Glutamatergic neuron (in vitro differentiated cells): ENCODE measurements around the gene ASPSCR1. TPM values are rescaled to one million over a fixed set of nuclear protein-coding genes. Genes with fewer than 3 reads are reported as not detected.
"Not testable (repeated sequence)": the region's sequence is repeated elsewhere in the genome, so short reads cannot be mapped to it uniquely, and the experiment has no call there.

Source experiments
- DNase-seq: peaks from one replicate; pipeline ENCODE4 v3.0.0; 2022
- H3K27ac Mint-ChIP-seq: one replicate; pipeline ENCODE4 v1.8.0; 2020; ENCODE audit warnings: mild to moderate bottlenecking, mixed read lengths, inconsistent platforms; ENCODE audit not compliant: unreplicated experiment
- H3K27me3 Mint-ChIP-seq: one replicate; pipeline ENCODE4 v1.8.0; 2020; ENCODE audit warnings: mild to moderate bottlenecking, moderate library complexity, mixed read lengths, inconsistent platforms; ENCODE audit not compliant: unreplicated experiment
- H3K36me3 Mint-ChIP-seq: one replicate; pipeline ENCODE4 v1.8.0; 2020; ENCODE audit warnings: mild to moderate bottlenecking, mixed read lengths, inconsistent platforms; ENCODE audit not compliant: unreplicated experiment
- H3K4me1 Mint-ChIP-seq: one replicate; pipeline ENCODE4 v1.8.0; 2020; ENCODE audit warnings: mild to moderate bottlenecking, low read depth, mixed read lengths, inconsistent platforms; ENCODE audit not compliant: unreplicated experiment
- H3K4me3 Mint-ChIP-seq: one replicate; pipeline ENCODE4 v1.8.0; 2020; ENCODE audit warnings: mild to moderate bottlenecking, mixed read lengths, inconsistent platforms; ENCODE audit not compliant: unreplicated experiment
- H3K9me3 Mint-ChIP-seq: one replicate; pipeline ENCODE4 v1.8.0; 2020; ENCODE audit warnings: mild to moderate bottlenecking, moderate library complexity, mixed read lengths, inconsistent platforms; ENCODE audit not compliant: unreplicated experiment
- total RNA-seq: library from RNA; stranded (reverse); fragmentation: NEBNext Ultra II Directional; extraction: Animal tissue kit (Norgen Biotek cat#: 25700); gene quantifications from one replicate; pipeline ENCODE4 v1.2.1, GENCODE V29; 2021; ENCODE audit not compliant: unreplicated experiment
- TF ChIP-seq, protein P1 (sequence below): fragments of 200-600 bp; sonication (generic); IDR thresholded peaks from one replicate; pipeline ENCODE4 v1.5.0; 2021; ENCODE audit not compliant: partially characterized antibody, unreplicated experiment

The ASPSCR1 gene
- total RNA-seq, 1 donor from 2014 or later, result 51.7 TPM

DNA sequence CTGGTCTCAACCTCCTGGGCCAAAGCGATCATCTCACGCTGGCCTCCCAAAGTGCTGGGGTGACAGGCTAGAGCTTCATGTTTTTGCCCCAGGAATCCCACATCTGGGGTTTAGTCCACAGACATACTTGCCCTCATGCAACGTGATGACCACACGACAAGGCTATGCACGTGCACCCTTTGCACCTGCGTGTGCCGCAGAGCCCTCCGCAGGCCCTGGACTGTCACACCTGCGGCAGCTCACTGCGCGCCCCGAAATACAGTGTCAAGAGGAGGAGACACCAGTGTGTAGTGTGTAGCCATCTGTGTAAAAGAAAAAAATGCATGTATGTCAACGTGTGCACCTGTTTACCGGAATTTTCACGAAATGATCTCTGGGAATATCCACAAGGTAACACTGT is 26.9 kb upstream of the ASPSCR1 start:
- Mint-ChIP-seq H3K27me3 (peaks cover 3% of the 10 kb centered on the region), H3K27ac (peak overlapping the region; percentile 72), H3K4me3 (no peak overlapping the region), H3K9me3 (peaks cover 3% of the 10 kb centered on the region), H3K36me3 (no peaks in the 10 kb centered on the region), H3K4me1 (peaks cover 7% of the 10 kb centered on the region)
- DNase-seq, result no peak
- TF ChIP-seq, protein P1, sequence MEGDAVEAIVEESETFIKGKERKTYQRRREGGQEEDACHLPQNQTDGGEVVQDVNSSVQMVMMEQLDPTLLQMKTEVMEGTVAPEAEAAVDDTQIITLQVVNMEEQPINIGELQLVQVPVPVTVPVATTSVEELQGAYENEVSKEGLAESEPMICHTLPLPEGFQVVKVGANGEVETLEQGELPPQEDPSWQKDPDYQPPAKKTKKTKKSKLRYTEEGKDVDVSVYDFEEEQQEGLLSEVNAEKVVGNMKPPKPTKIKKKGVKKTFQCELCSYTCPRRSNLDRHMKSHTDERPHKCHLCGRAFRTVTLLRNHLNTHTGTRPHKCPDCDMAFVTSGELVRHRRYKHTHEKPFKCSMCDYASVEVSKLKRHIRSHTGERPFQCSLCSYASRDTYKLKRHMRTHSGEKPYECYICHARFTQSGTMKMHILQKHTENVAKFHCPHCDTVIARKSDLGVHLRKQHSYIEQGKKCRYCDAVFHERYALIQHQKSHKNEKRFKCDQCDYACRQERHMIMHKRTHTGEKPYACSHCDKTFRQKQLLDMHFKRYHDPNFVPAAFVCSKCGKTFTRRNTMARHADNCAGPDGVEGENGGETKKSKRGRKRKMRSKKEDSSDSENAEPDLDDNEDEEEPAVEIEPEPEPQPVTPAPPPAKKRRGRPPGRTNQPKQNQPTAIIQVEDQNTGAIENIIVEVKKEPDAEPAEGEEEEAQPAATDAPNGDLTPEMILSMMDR, result no peak

DNA sequence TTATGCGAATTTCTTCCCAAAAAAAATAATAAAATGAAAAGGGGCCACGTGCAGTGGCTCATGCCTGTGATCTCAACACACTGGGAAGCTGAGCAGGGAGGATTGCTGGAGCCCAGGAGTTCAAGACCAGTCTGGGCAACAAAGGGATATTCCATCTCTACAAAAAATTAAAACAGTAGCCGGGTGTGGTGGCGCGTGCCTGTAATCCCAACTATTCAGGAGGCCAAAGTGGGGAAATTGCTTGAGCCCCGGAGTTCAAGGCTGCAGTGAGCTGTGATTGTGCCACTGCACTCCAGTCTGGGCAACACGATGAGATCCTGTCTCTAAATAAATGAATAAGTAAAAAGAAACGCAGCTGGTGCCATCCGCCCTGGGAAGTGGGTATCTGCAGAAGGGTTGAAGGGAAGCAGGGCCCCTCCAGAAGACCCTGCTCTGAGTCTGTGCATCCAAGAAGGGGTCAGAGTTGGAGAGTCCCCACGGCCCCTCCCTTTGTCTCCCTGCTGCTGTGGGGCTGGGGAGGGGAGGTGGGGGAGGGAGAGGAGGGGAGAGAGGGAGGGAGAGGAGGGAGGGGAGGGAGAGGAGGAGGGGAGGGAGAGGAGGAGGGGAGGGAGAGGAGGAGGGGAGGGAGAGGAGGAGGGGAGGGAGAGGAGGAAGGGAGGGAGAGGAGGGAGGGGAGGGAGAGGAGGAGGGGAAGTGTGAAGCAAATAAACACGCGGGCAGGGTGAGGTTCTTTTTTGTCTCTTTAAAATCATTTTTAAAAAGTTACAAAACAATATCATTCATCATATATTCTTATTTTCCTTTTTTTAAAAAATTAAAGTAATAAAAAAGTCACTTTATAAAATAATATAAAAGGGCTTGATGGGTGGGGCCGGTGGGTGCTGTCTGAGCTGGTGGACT is 25.4 kb upstream of the ASPSCR1 start:
- Mint-ChIP-seq H3K9me3 (peaks cover 6% of the 10 kb centered on the region), H3K27ac (peak overlapping the region; percentile 48), H3K4me1 (peaks cover 9% of the 10 kb centered on the region), H3K27me3 (peaks cover 3% of the 10 kb centered on the region), H3K4me3 (no peak overlapping the region), H3K36me3 (no peaks in the 10 kb centered on the region)
- DNase-seq, result no peak
- TF ChIP-seq, protein P1, result no peak

DNA sequence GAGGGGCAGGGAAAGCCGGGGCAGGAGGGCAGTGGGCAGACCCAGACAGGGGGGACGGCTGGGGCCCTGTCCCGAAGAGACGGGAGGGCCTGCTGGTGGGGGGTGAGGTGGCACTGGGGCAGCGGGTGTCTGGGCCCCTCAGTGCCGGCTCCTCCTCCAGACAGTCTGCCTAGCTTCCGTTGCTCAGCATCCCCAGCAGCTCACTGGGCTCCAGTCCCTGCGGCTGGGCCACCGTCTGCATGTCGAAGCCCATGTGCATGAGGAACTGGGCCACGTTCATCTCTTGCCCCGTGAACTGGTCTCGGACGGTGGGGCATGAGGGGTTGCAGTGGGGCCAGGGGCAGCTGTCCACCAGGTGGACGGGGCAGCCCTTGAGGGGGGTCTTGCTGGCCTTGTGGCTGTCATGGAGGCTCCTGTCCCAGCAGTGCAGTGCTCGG is 24.6 kb upstream of the ASPSCR1 start:
- no peak for DNase-seq
- H3K27me3 Mint-ChIP-seq, result peaks cover 8% of the 10 kb centered on the region
- peaks cover 13% of the 10 kb centered on the region for H3K4me1 Mint-ChIP-seq
- TF ChIP-seq, protein P1, result no peak
- H3K36me3 Mint-ChIP-seq, result no peaks in the 10 kb centered on the region
- H3K27ac Mint-ChIP-seq, result peak overlapping the region; percentile 48
- no peak overlapping the region for H3K4me3 Mint-ChIP-seq
- H3K9me3 Mint-ChIP-seq, result peaks cover 9% of the 10 kb centered on the region

DNA sequence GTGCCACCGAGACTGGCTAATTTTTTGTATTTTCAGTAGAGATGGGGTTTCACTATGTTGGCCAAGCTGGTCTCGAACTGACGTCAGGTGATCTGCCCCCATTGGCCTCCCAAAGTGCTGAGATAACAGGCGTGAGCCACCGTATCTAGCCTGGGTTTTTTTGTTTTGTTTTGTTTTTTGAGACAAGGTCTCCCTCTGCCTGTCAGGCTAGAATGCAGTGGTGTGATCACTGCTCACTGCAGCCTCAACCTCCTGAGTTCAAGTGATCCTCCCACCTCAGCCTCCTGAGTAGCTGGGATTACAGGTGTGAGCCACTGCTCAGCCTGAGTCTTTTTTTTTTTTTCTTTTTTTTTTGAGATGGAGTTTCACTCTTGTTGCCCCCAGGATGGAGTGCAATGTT is 24.0 kb upstream of the ASPSCR1 start:
- H3K36me3 Mint-ChIP-seq, H3K27me3 Mint-ChIP-seq, DNase-seq, H3K4me3 Mint-ChIP-seq: not testable (repeated sequence)
- H3K9me3 Mint-ChIP-seq, result peaks cover 11% of the 10 kb centered on the region
- peak overlapping the region; percentile 38 for H3K27ac Mint-ChIP-seq
- H3K4me1 Mint-ChIP-seq, result peaks cover 13% of the 10 kb centered on the region

DNA sequence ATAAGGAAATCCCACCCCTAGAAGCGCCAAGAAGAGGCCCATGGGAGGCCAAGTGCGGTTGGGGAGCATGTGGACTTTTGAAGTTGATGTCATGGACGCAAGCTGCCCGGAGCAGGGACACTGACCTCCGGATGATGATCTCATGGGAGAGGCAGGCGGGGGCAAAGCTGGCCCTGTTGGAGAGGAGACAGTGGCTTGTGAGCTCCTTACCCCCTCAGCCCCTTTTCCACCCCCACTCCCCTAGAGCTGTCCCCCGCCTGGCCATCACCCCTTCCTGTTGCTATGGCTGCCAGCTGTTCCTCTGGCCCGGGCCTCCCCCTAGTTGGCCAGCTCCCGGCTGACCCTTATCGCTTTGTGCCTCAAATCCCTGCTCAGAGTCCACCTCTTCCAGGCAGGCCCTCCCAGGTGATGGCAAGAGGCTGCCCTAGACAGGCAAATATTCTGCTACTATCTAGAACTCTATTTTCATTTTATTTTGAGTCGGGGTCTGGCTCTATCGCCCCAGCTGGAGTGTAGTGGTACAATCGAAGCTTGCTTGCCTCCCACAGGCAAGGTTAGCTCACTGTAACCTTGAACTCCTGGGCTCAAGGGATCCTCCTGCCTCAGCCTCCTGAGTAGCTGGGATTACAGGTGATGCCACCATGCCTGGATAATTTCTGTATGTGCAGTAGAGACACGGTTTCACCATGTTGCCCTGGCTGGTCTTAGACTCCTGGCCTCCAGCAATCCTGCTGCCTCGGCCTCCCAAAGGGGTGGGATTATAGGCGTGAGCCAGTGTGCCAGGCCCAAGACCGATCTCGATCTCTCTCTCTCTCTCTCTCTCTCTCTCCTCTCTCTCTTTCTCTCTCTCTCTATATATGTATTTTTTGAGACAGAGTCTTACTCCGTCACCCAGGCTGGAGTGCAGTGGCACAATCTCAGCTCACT is 23.0 kb upstream of the ASPSCR1 start:
- Mint-ChIP-seq H3K36me3 (peaks cover 4% of the 10 kb centered on the region), H3K27me3 (peaks cover 10% of the 10 kb centered on the region), H3K27ac (peak overlapping the region; percentile 28), H3K9me3 (peaks cover 15% of the 10 kb centered on the region), H3K4me3 (no peak overlapping the region), H3K4me1 (peaks cover 13% of the 10 kb centered on the region)
- DNase-seq, result no peak
- TF ChIP-seq, protein P1, result no peak
